Femur (tissue), 1 donor: ENCODE measurements around the gene ZNF223.

ENCODE experiments used
- DNase-seq: peaks from one replicate; pipeline ENCODE4 v3.0.0-alpha.2; 2017

ZNF223 gene

GRCh38 chr19:44051650-44052402 lies at the start of gene ZNF223:
ZNF223 (plus strand) TSS chr19:44052036; CDS start chr19:44055177, 3,141 bp downstream.
- DNase-seq = peak; percentile 98

- no peak for DNase-seq
These were observed 49.6 kb upstream of the ZNF223 start for GRCh38 chr19:44002212-44002565.

GRCh38 chr19:44002566-44003460 lies 49.0 kb upstream of the ZNF223 start, which contains the start of gene ZNF230:
ZNF230 (plus strand) TSS chr19:44002957; CDS start chr19:44007079, 4,122 bp downstream.
- DNase-seq = peak; percentile 96

- DNase-seq = peak; percentile 27
These were observed 48.3 kb upstream of the ZNF223 start for GRCh38 chr19:44003461-44004009.

GRCh38 chr19:44005973-44006372 lies 45.9 kb upstream of the ZNF223 start:
- no peak for DNase-seq

GRCh38 chr19:44007473-44007872 lies 44.4 kb upstream of the ZNF223 start:
- DNase-seq = no peak

- no peak for DNase-seq
These were observed 41.4 kb upstream of the ZNF223 start for GRCh38 chr19:44010468-44010867.

GRCh38 chr19:44019498-44019897 lies 32.3 kb upstream of the ZNF223 start:
- no peak for DNase-seq

GRCh38 chr19:44021221-44021620 lies 30.6 kb upstream of the ZNF223 start:
- no peak for DNase-seq

GRCh38 chr19:44024900-44025216 lies 27.0 kb upstream of the ZNF223 start:
- no peak for DNase-seq

GRCh38 chr19:44025217-44025936 lies 26.5 kb upstream of the ZNF223 start, which contains the start of gene ZNF222:
ZNF222 (plus strand) TSS chr19:44025379; CDS start chr19:44025437, 58 bp downstream.
- DNase-seq = peak; percentile 91

- no peak for DNase-seq
These were observed 25.2 kb upstream of the ZNF223 start for GRCh38 chr19:44026622-44027021.

GRCh38 chr19:44032001-44032610 lies 19.7 kb upstream of the ZNF223 start:
- no peak for DNase-seq

GRCh38 chr19:44042147-44042546 lies 9.7 kb upstream of the ZNF223 start:
- DNase-seq = no peak

- no peak for DNase-seq
These were observed 841 bp upstream of the ZNF223 start for GRCh38 chr19:44050740-44051649.

GRCh38 chr19:44055870-44056269 lies 4.0 kb downstream of the ZNF223 start:
- DNase-seq = no peak

GRCh38 chr19:44059229-44059628 lies 7.4 kb downstream of the ZNF223 start:
- DNase-seq = no peak

GRCh38 chr19:44061038-44061437 lies 9.2 kb downstream of the ZNF223 start:
- no peak for DNase-seq

- no peak for DNase-seq
These were observed 14.5 kb downstream of the ZNF223 start for GRCh38 chr19:44066305-44066704.

- DNase-seq = no peak
These were observed 17.6 kb downstream of the ZNF223 start for GRCh38 chr19:44069415-44069814.

- DNase-seq = peak; percentile 95
These were observed 20.1 kb downstream of the ZNF223 start, which contains the start of gene ZNF284 for GRCh38 chr19:44071824-44072542. ZNF284 (plus strand) TSS chr19:44072159; CDS start chr19:44076390, 4,231 bp downstream.
